ENCODE results near the gene METTL24. TPM values are rescaled to one million over a fixed set of nuclear protein-coding genes. Genes with fewer than 3 reads are reported as not detected.
"Not testable (repeated sequence)": the region's sequence is repeated elsewhere in the genome, so short reads cannot be mapped to it uniquely, and the experiment has no call there.

The METTL24 gene
- total RNA-seq, 1 donor from 2014 or later, result 0.91 TPM

- intact Hi-C loops (cut with DNase I), result no loop called here
- no peak for ATAC-seq (ENCODE audit: poor library complexity)
- no peak for DNase-seq
Measured at GRCh38 chr6:110322151-110322873, 35.8 kb downstream of the METTL24 start.

- intact Hi-C loops (cut with DNase I), result no loop called here
- ATAC-seq (ENCODE audit: poor library complexity) (no peak), DNase-seq (no peak)
Measured at GRCh38 chr6:110320307-110320706, 37.8 kb downstream of the METTL24 start.

DNA sequence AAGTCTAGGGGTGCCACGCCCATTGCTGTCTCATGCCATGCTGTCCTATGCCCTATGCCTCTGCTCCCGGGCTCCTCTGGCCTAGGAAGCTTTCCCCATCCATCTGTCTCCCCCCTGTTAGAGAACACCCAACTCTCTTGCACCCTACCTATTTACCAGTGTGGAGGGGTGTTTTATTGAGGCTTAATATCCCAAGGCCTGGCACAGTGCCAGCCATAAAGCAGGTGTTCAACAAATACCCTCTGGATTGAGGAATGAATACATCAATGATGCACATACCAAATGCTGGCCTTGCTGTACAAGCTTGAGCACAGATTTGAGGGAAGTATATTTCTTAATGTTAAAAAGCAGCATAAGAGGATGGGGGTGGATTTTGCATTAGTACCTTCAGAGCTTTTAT, 38.3 kb downstream of the METTL24 start:
- no peak for ATAC-seq (ENCODE audit: poor library complexity)
- intact Hi-C loops (cut with DNase I), result no loop called here
- no peak for DNase-seq

DNA sequence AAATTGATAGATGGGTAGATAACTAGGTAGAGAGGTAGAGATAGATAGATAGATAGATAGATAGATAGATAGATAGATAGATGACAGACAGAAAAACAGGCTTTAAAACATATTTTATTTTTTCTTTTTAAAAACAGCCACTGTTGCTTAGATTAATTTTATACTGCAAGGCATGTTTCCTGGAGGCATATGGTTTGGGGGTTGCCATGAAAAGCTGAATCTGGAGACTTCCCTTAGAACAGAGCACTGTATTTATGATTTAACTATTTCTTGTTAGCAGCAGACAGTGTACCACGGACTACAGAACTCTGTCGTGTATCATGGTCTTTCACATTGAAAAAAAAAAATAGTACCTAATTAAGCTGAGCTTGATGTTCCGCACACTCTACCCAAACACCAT, 38.8 kb downstream of the METTL24 start:
- intact Hi-C loops (cut with DNase I), result no loop called here
- DNase-seq (no peak), ATAC-seq (ENCODE audit: poor library complexity) (no peak)

DNA sequence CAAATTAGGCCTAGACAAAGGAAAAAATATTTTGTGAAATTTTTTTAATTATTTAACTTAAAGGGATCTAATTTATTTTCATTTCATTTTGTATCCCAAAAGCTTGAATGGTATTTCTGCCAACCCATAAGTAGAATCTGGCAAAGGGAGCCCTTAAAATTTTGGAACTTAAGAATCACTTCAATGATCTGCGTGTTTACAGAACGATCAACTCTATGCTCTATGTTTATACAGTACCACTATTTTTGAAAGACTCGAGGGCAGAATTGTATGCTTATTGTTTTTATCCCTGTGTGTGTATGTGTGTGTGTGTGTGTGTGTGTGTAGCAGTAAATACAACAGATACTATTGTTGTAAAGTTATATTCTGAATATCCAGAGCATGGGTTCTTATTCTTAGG, 39.2 kb downstream of the METTL24 start:
- DNase-seq, result no peak
- ATAC-seq (ENCODE audit: poor library complexity), result no peak
- intact Hi-C loops (cut with DNase I), result no loop called here

DNA sequence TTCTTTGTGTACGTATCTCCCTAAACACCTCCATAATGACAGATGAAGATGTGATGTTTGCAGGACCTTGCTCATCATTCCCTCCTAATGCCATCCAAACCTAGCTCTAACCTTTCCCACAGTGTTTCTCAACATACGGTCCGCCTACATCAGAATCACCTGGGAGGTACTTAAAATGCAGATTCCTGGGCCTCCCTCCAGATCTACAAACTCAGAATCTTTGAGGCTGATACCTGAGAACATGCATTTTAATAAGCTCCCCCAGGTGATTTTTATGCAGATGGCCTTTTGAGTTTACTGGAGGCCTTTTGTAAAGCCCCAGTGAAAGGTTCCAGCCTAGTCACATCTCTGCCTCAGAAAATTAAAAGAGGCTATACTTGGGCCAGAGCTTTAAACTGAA, 40.5 kb downstream of the METTL24 start:
- ATAC-seq (ENCODE audit: poor library complexity) (no peak), DNase-seq (no peak)
- intact Hi-C loops (cut with DNase I), result no loop called here

DNA sequence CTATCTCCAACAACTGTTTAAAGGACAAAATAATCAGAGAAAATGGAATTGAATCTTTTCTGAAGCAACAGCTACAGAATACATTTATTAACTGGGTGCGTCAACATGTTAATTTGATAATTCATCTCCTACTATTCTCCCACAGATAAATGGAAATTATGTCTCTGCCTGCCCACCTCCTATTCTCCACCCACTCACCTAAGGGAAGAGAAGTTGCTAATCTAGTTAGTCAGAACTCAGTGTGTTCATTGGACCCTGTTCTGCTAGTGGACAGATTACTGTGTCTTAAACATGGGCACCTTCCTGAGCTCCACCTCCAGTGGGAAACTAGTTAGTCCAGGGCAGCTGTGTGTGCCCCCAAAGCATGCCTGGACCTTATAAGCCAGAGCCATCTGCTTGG, 41.0 kb downstream of the METTL24 start:
- intact Hi-C loops (cut with DNase I), result no loop called here
- ATAC-seq (ENCODE audit: poor library complexity) (no peak), DNase-seq (no peak)

- intact Hi-C loops (cut with DNase I), result no loop called here
- DNase-seq, result no peak
- ATAC-seq (ENCODE audit: poor library complexity), result no peak
Measured at GRCh38 chr6:110315869-110316398, 42.2 kb downstream of the METTL24 start.

DNA sequence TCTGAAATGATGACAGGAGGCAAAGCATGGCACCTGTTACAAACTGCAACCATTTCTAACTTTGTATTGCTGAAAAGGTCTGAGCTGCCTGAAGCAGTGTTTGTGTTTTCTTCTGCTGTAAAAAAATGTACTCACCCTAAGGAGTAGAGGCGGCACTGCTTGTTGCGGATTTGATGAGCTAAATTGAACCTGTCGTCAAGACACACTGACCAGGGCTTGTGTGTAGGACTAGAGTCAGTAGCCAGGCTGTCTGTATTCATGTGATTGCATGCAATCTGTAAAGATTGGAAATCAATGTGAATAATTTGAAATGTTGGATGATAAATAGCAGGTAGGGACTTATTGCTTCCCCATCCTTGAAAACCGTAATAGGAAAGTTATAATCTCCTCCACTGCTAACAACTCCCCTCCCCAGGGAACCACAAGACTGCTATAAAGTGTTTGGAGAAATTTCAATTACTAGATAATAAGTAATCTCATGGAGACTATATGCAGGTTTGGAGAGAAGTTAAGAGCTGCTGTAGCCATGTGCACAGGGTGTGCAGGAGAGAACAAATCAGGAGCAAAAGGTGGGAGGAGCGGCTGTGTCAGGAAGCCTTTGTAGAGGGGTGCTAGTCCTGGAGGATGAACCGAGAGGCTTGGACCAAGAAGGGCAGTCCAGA, 42.8 kb downstream of the METTL24 start:
- DNase-seq (no peak), ATAC-seq (ENCODE audit: poor library complexity) (no peak)
- intact Hi-C loops (cut with DNase I), result no loop called here

GRCh38 chr6:110310861-110311446, 47.2 kb downstream of the METTL24 start:
- no peak for DNase-seq
- intact Hi-C loops (cut with DNase I), result no loop called here
- ATAC-seq (ENCODE audit: poor library complexity), result no peak

- ATAC-seq (ENCODE audit: poor library complexity); DNase-seq; intact Hi-C loops (cut with DNase I): not testable (repeated sequence)
Measured at GRCh38 chr6:110309432-110309831, 48.7 kb downstream of the METTL24 start.

- intact Hi-C loops (cut with DNase I), result no loop called here
- DNase-seq (no peak), ATAC-seq (ENCODE audit: poor library complexity) (no peak)
Measured at GRCh38 chr6:110307368-110307767, 50.8 kb downstream of the METTL24 start.

DNA sequence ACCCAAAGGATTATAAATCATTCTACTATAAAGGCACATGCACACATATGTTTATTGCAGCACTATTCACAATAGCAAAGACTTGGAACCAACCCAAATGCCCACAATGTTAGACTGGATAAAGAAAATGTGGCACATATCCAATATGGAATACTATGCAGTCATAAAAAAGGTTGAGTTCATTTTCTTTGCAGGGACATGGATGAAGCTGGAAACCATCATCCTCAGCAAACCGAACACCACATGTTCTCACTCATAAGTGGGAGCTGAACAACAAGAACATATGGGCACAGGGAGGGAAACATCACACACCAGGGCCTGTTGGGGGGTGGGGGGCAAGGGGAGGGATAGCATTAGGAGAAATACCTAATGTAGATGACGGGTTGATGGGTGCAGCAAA, 52.3 kb downstream of the METTL24 start:
- ATAC-seq (ENCODE audit: poor library complexity); intact Hi-C loops (cut with DNase I): not testable (repeated sequence)

GRCh38 chr6:110303692-110304091, 54.5 kb downstream of the METTL24 start:
- intact Hi-C loops (cut with DNase I); ATAC-seq (ENCODE audit: poor library complexity); DNase-seq: not testable (repeated sequence)

More for the DNA sequence above, 52.3 kb downstream of the METTL24 start:
- not testable (repeated sequence) for DNase-seq

- DNase-seq (no peak), ATAC-seq (ENCODE audit: poor library complexity) (no peak)
- intact Hi-C loops (cut with DNase I), result no loop called here
Measured at GRCh38 chr6:110298916-110299315, 59.2 kb downstream of the METTL24 start.

- no peak for ATAC-seq (ENCODE audit: poor library complexity)
- intact Hi-C loops (cut with DNase I), result no loop called here
Measured at GRCh38 chr6:110298411-110298810, 59.7 kb downstream of the METTL24 start.

DNA sequence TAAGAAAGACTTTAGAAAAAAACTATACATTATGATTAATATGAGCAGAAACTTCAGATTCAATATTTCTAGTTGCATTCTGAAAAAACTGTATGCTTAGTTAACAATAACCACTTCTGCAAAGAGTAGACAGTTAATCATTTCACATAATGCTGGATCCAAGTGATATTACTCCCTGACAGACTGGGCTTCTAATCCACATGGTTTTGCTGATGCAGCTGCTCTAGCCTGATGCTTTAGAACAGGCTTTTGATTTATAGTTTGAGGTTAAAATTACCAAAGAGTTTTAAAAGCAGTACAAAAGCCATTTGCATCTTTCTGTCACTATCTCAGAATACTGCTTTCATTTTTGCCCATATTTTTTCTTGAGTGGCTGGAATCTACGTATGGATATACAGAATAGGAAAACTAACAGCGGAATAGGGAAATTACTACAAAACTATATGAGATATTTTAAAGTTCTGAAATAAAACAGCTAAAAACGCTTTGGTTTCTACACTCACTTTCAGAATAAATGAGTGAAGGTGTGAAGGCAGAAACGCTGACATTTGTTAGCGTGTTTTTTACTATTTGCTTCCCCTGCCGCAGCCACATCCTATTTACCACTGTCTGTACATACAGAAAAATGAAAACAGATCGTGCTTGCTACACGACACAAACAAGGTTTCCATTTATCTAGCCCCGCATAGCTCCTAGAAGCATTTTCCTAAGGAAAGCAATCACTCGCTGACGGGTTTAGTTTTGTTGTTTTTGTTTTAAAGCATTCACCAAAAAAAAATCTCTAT, 61.7 kb downstream of the METTL24 start:
- intact Hi-C loops (cut with DNase I), result no loop called here
- no peak for ATAC-seq (ENCODE audit: poor library complexity)
- no peak for DNase-seq

More at GRCh38 chr6:110298411-110298810, 59.7 kb downstream of the METTL24 start:
- DNase-seq, result no peak

DNA sequence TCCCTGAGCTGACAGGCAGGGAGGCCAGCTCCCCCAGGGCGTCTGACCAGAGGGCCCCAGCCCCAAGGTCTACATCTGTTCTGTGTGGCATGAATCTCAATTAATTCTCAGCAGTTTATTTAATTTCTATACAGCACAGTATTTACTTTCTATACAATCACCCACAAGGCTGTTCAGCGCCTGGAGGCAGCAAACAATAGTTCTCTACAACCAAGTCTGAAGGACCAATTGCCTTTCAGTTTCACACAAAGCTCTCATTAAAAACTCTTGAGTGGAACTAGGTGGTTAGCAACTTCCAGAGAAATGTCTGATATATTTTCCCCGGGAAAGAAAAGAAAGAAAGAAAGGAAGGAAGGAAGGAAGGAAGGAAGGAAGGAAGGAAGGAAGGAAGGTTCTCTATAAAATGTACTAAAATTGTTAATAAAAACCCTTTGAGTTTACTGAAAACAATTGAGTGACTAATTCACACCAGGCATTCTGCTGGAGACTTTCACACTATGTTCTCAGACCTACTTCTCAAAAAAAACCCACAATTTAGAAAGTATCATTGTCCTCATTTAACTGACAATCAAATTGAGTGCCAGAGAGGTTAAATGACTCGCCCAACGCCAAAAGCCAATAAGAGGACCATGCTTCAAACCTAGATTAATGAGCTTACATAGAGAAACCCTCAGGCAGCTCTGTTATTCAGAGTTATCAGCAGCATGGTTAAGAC, 62.5 kb downstream of the METTL24 start:
- DNase-seq (no peak), ATAC-seq (ENCODE audit: poor library complexity) (no peak)
- intact Hi-C loops (cut with DNase I), result no loop called here

All from Right ventricle myocardium superior (tissue), 1 donor.